Measurements from ENCODE around the gene CRYBB1.

CRYBB1 gene

DNA sequence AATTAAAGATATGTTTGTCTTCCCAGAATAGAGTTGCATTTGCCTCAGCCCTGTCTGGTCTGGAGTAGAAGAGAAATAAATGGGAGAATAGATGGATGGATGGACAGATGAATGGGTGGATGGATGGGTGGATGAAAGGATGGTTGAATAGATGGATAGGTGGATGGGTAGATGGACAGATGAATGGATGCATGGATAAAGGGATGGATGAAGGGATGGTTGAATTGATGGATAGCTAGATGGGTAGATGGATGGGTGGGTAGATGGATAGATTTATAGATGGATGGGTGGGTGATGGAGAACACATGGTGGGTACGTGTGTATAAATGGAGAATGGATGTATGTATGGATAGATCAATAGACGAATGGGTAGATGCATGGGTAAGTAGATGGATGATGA is 8.5 kb downstream of the CRYBB1 start:
- TF ChIP-seq BACH2 (CRISPR knock-in tag; IDR thresholded peaks at IDR 0.05; ENCODE audit: borderline replicate concordance), result no peak
- TF ChIP-seq SNAI2 (CRISPR knock-in tag; IDR thresholded peaks at IDR 0.05), result no peak
- TF ChIP-seq CREB5 (CRISPR knock-in tag; IDR thresholded peaks at IDR 0.05; ENCODE audit: low read depth), result no peak
- no peak for TF ChIP-seq TCF4 (CRISPR knock-in tag; IDR thresholded peaks at IDR 0.05; ENCODE audit: borderline replicate concordance)
- TF ChIP-seq, protein P1, sequence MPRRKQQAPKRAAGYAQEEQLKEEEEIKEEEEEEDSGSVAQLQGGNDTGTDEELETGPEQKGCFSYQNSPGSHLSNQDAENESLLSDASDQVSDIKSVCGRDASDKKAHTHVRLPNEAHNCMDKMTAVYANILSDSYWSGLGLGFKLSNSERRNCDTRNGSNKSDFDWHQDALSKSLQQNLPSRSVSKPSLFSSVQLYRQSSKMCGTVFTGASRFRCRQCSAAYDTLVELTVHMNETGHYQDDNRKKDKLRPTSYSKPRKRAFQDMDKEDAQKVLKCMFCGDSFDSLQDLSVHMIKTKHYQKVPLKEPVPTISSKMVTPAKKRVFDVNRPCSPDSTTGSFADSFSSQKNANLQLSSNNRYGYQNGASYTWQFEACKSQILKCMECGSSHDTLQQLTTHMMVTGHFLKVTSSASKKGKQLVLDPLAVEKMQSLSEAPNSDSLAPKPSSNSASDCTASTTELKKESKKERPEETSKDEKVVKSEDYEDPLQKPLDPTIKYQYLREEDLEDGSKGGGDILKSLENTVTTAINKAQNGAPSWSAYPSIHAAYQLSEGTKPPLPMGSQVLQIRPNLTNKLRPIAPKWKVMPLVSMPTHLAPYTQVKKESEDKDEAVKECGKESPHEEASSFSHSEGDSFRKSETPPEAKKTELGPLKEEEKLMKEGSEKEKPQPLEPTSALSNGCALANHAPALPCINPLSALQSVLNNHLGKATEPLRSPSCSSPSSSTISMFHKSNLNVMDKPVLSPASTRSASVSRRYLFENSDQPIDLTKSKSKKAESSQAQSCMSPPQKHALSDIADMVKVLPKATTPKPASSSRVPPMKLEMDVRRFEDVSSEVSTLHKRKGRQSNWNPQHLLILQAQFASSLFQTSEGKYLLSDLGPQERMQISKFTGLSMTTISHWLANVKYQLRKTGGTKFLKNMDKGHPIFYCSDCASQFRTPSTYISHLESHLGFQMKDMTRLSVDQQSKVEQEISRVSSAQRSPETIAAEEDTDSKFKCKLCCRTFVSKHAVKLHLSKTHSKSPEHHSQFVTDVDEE (CRISPR knock-in tag; IDR thresholded peaks at IDR 0.05), result no peak
- TF ChIP-seq TOX (CRISPR knock-in tag; IDR thresholded peaks at IDR 0.05; ENCODE audit: borderline replicate concordance), result no peak
- TF ChIP-seq, protein P2, sequence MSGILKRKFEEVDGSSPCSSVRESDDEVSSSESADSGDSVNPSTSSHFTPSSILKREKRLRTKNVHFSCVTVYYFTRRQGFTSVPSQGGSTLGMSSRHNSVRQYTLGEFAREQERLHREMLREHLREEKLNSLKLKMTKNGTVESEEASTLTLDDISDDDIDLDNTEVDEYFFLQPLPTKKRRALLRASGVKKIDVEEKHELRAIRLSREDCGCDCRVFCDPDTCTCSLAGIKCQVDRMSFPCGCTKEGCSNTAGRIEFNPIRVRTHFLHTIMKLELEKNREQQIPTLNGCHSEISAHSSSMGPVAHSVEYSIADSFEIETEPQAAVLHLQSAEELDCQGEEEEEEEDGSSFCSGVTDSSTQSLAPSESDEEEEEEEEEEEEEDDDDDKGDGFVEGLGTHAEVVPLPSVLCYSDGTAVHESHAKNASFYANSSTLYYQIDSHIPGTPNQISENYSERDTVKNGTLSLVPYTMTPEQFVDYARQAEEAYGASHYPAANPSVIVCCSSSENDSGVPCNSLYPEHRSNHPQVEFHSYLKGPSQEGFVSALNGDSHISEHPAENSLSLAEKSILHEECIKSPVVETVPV (CRISPR knock-in tag; IDR thresholded peaks at IDR 0.05), result no peak
- TF ChIP-seq RARB (CRISPR knock-in tag; IDR thresholded peaks at IDR 0.05), result no peak
- no peak for TF ChIP-seq CSDC2 (CRISPR knock-in tag; IDR thresholded peaks at IDR 0.05)
- TF ChIP-seq ESRRG (CRISPR knock-in tag; IDR thresholded peaks at IDR 0.05), result no peak
- TF ChIP-seq ARNTL (CRISPR knock-in tag; IDR thresholded peaks at IDR 0.05; ENCODE audit: borderline replicate concordance, low read depth), result no peak
- TF ChIP-seq OSR1 (CRISPR knock-in tag; IDR thresholded peaks at IDR 0.05), result no peak
- TF ChIP-seq ZNF70 (CRISPR knock-in tag; IDR thresholded peaks at IDR 0.05), result no peak
- TF ChIP-seq ZC3H10 (CRISPR knock-in tag; IDR thresholded peaks at IDR 0.05), result no peak
- no peak for TF ChIP-seq GLIS3 (CRISPR knock-in tag; IDR thresholded peaks at IDR 0.05)
- no peak for ATAC-seq

GRCh38 chr22:26608129-26608528 is 9.7 kb downstream of the CRYBB1 start:
- no peak for ATAC-seq
- TF ChIP-seq GLIS3 (CRISPR knock-in tag; IDR thresholded peaks at IDR 0.05) (no peak), ZNF70 (CRISPR knock-in tag; IDR thresholded peaks at IDR 0.05) (no peak), ZFP30 (CRISPR knock-in tag; IDR thresholded peaks at IDR 0.05) (no peak), ESRRG (CRISPR knock-in tag; IDR thresholded peaks at IDR 0.05) (no peak)
- TF ChIP-seq, protein P1 (CRISPR knock-in tag; IDR thresholded peaks at IDR 0.05), result no peak

DNA sequence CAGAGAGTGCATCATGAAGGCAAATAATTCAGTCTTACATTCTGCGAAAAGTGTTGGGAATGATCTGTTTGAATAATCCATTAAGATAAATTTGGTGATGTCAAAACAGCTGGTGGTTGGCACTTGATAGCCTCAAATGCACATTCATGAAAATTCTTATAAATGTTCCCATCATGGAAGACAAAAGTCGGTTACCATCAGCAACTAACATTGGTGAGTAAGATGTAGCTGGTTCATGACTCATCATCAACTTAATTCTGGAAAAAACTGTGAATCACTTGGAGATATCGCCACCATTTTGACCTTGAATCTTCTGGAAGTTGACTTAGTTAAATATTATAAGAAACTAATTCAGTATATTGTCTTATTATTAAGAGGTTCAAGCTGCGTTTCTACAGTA is 11.2 kb downstream of the CRYBB1 start:
- no peak for TF ChIP-seq PPARA (CRISPR knock-in tag; IDR thresholded peaks at IDR 0.05; ENCODE audit: borderline replicate concordance)
- no peak for TF ChIP-seq TOX (CRISPR knock-in tag; IDR thresholded peaks at IDR 0.05; ENCODE audit: borderline replicate concordance)
- no peak for TF ChIP-seq ZNF70 (CRISPR knock-in tag; IDR thresholded peaks at IDR 0.05)
- TF ChIP-seq SNAI2 (CRISPR knock-in tag; IDR thresholded peaks at IDR 0.05), result no peak
- ATAC-seq, result no peak

GRCh38 chr22:26604368-26604767 is 13.5 kb downstream of the CRYBB1 start:
- no peak for ATAC-seq
- no peak for TF ChIP-seq OSR1 (CRISPR knock-in tag; IDR thresholded peaks at IDR 0.05)
- no peak for TF ChIP-seq SNAI2 (CRISPR knock-in tag; IDR thresholded peaks at IDR 0.05)
- TF ChIP-seq TCF4 (CRISPR knock-in tag; IDR thresholded peaks at IDR 0.05; ENCODE audit: borderline replicate concordance), result no peak
- TF ChIP-seq, protein P3, sequence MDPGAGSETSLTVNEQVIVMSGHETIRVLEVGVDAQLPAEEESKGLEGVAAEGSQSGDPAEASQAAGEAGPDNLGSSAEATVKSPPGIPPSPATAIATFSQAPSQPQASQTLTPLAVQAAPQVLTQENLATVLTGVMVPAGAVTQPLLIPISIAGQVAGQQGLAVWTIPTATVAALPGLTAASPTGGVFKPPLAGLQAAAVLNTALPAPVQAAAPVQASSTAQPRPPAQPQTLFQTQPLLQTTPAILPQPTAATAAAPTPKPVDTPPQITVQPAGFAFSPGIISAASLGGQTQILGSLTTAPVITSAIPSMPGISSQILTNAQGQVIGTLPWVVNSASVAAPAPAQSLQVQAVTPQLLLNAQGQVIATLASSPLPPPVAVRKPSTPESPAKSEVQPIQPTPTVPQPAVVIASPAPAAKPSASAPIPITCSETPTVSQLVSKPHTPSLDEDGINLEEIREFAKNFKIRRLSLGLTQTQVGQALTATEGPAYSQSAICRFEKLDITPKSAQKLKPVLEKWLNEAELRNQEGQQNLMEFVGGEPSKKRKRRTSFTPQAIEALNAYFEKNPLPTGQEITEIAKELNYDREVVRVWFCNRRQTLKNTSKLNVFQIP (CRISPR knock-in tag; IDR thresholded peaks at IDR 0.05; ENCODE audit: borderline replicate concordance, low read depth), result no peak
- no peak; the same call in 1 of the 2 replicates for TF ChIP-seq ZFP3 (CRISPR knock-in tag; IDR thresholded peaks at IDR 0.05)
- TF ChIP-seq, protein P2 (CRISPR knock-in tag; IDR thresholded peaks at IDR 0.05), result no peak
